ENCODE measurements around the gene PTPRN2. TPM values are rescaled to one million over a fixed set of nuclear protein-coding genes. Genes with fewer than 3 reads are reported as not detected.

Gene PTPRN2
- total RNA-seq, 2 experiments from 2014 or later, result 0.70 TPM; not detected in 1

DNA sequence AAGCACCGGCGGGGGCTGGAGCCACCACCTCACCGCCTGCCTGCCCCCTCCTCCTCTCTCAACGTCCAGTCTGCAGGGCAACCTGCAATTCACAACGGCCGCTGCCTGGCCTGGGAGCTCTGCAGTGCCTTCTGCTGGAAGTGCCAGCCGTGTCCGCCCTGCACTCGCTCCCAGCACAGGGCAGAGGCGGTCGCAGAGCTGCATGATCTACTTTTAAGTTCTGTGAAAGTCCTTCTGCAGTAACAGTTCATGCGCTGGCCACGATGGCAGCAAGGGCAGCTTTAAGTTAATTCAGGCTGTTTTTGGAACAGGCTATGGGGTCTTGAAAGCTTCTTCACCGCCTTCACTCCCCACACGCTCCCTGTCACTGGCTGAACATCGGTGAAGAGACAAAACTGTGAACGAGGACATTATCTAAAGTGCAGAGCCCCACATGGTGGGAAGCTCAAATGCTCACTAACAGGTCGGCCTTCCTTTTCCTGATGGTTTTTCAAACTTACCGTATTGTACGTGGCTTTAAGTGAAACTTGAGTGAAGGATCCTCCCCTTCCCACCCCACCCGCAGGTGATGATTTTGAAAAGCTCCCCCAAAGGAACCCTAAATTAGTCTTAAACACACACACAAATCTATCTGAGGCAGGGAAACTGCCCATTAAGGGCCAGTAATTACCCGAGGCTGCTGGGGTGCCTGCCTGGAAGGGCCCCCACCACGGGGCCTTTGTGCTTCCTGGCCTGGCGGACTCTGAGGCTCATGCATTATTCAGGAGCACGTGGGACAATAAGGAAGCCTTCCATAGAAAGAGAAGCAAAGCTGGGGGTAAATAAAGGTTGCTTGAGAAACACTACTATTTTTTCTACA is 746.5 kb downstream of the PTPRN2 start:
- Histone ChIP-seq H3K4me2 (ENCODE audit: low read length) (no peak overlapping the region), H3K4me1 (ENCODE audit: insufficient read depth, low read length, poor library complexity, severe bottlenecking) (no peaks in the 10 kb centered on the region), H4K20me1 (ENCODE audit: insufficient read depth, low read length) (no peaks in the 10 kb centered on the region), H3K4me3 (ENCODE audit: low read depth, low read length, poor library complexity, severe bottlenecking) (no peak overlapping the region), H2AFZ (ENCODE audit: low read length) (no peak overlapping the region), H3K9me2 (ENCODE audit: insufficient read depth, low read length) (no peaks in the 10 kb centered on the region), H3K36me3 (ENCODE audit: insufficient read depth, low read length) (no peaks in the 10 kb centered on the region), H3K27ac (ENCODE audit: low read depth, low read length, poor library complexity, severe bottlenecking) (no peak overlapping the region), H3K9me3 (ENCODE audit: low read length) (0 out of 2 replicates have a peak, but pooled peaks cover 9% of the 10 kb centered on the region), H3K79me2 (ENCODE audit: insufficient read depth, low read depth, low read length) (no peaks in the 10 kb centered on the region)
- BruUV-seq (replicated peaks), result no TSS peak
- intact Hi-C loops (cut with micrococcal nuclease; ENCODE audit: unreplicated experiment), result no loop called here
- TF ChIP-seq, protein P1, sequence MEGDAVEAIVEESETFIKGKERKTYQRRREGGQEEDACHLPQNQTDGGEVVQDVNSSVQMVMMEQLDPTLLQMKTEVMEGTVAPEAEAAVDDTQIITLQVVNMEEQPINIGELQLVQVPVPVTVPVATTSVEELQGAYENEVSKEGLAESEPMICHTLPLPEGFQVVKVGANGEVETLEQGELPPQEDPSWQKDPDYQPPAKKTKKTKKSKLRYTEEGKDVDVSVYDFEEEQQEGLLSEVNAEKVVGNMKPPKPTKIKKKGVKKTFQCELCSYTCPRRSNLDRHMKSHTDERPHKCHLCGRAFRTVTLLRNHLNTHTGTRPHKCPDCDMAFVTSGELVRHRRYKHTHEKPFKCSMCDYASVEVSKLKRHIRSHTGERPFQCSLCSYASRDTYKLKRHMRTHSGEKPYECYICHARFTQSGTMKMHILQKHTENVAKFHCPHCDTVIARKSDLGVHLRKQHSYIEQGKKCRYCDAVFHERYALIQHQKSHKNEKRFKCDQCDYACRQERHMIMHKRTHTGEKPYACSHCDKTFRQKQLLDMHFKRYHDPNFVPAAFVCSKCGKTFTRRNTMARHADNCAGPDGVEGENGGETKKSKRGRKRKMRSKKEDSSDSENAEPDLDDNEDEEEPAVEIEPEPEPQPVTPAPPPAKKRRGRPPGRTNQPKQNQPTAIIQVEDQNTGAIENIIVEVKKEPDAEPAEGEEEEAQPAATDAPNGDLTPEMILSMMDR (conservative IDR thresholded peaks at IDR 0.05; ENCODE audit: low read length), result no peak
- no peak for TF ChIP-seq EZH2phosphoT487 (IDR thresholded peaks at IDR 0.05; ENCODE audit: borderline replicate concordance, low read depth, low read length)
- no peak for DNase-seq (ENCODE audit: low spot score)
- CTCF ChIA-PET (ENCODE audit: unreplicated experiment), result no interaction called here
- POLR2A ChIA-PET, result no interaction called here

- CTCF ChIA-PET (ENCODE audit: unreplicated experiment), result no interaction called here
- 0 out of 2 replicates have a peak, but pooled peaks cover 9% of the 10 kb centered on the region for H3K9me3 ChIP-seq (ENCODE audit: low read length)
- no TSS peak for BruUV-seq (replicated peaks)
- no peaks in the 10 kb centered on the region for H4K20me1 ChIP-seq (ENCODE audit: insufficient read depth, low read length)
- H3K4me3 ChIP-seq (ENCODE audit: low read depth, low read length, poor library complexity, severe bottlenecking), result no peak overlapping the region
- POLR2A ChIA-PET, result no interaction called here
- no peaks in the 10 kb centered on the region for H3K9me2 ChIP-seq (ENCODE audit: insufficient read depth, low read length)
- H3K4me1 ChIP-seq (ENCODE audit: insufficient read depth, low read length, poor library complexity, severe bottlenecking), result no peaks in the 10 kb centered on the region
- H3K36me3 ChIP-seq (ENCODE audit: insufficient read depth, low read length), result no peaks in the 10 kb centered on the region
- no peak for TF ChIP-seq EZH2phosphoT487 (IDR thresholded peaks at IDR 0.05; ENCODE audit: borderline replicate concordance, low read depth, low read length)
- TF ChIP-seq, protein P1 (conservative IDR thresholded peaks at IDR 0.05; ENCODE audit: low read length), result no peak
- H3K79me2 ChIP-seq (ENCODE audit: insufficient read depth, low read depth, low read length), result no peaks in the 10 kb centered on the region
- H2AFZ ChIP-seq (ENCODE audit: low read length), result no peak overlapping the region
- H3K27ac ChIP-seq (ENCODE audit: low read depth, low read length, poor library complexity, severe bottlenecking), result no peak overlapping the region
- H3K4me2 ChIP-seq (ENCODE audit: low read length), result no peak overlapping the region
- no peak for DNase-seq (ENCODE audit: low spot score)
- intact Hi-C loops (cut with micrococcal nuclease; ENCODE audit: unreplicated experiment), result no loop called here
These were observed 747.3 kb downstream of the PTPRN2 start for GRCh38 chr7:157840174-157840913.

Measured in OCI-LY7 (cell line).